Muscle layer of duodenum (tissue), 2 donors: Measurements from ENCODE around the gene GLIS2.

ENCODE experiments used
- H3K27ac ChIP-seq: one replicate; pipeline ENCODE4 v1.7.0; 2013; ENCODE audit warnings: mild to moderate bottlenecking, low read length
- H3K27me3 ChIP-seq: one replicate; pipeline ENCODE4 v1.7.0; 2013; ENCODE audit warnings: low read depth, mild to moderate bottlenecking, control low read depth, low read length
- H3K36me3 ChIP-seq, 2 donors: one replicate each; pipeline ENCODE4 v1.7.0; 2013; ENCODE audit warnings: low read length in 2 of 2, control low read depth in 1 of 2, mild to moderate bottlenecking in 1 of 2; ENCODE audit not compliant: insufficient read depth in 2 of 2, control insufficient read depth in 1 of 2
- H3K4me1 ChIP-seq, 2 donors: one replicate each; pipeline ENCODE4 v1.7.0; 2013; ENCODE audit warnings: low read length in 2 of 2, mild to moderate bottlenecking in 2 of 2, control low read depth in 1 of 2, moderate library complexity in 1 of 2; ENCODE audit not compliant: insufficient read depth in 2 of 2, control insufficient read depth in 1 of 2
- H3K4me3 ChIP-seq, 2 donors: one replicate each; pipeline ENCODE4 v1.7.0; 2013; ENCODE audit warnings: low read length in 2 of 2, low read depth in 1 of 2, mild to moderate bottlenecking in 1 of 2
- H3K9me3 ChIP-seq, 2 donors: one replicate each; pipeline ENCODE4 v1.7.0; 2013; ENCODE audit warnings: low read length in 2 of 2, control low read depth in 1 of 2, mild to moderate bottlenecking in 1 of 2; ENCODE audit not compliant: control insufficient read depth in 1 of 2
- donor health status: healthy.

GLIS2 gene

DNA sequence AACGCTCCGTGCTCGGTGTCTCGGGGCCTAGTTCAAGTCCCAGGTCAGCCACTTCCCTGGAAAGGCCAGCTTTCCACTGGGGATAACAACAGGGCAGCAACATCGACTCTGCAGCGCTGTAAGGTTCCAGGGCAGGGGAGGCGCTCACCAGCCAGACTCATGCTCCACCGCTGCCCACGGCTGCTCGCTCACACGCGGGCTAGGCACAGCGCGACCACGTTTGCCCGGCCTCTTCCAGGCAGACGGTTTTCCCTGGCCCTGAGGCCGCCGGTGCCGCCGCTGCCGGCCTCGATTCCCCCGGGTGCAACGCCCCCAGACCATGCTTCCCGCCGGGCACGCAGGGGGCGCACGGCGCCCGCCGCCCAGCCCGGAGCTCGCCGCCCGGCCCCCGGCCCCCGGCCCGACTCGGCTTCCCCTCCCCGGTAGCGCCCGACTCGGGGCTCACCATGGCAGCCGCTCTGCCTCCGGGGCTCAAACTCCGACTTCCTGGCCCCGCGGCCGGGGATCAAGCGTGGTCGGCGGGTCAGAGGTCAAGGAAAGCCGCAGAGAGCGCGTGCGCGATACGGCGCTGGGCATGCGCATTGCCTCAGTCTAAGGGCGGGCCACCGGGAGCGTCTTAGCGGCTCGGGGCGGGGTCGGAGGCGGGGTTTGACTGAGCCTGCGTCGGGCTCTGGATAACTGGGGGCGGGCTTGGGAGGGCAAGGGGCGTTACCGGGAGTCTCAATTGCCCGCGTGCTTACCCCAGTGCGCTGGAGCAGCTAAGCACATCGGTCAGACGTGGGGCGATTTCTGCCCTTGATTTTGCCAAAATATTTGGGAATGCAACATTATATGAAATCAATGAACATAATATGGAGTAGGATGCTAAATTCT lies 35.2 kb downstream of the GLIS2 start, which contains the start of gene PAM16:
PAM16 (minus strand) TSS at position 535 of the 873 bp plus-strand sequence; CDS start at position 448, 87 bp downstream.
- H3K27ac ChIP-seq = peak within 1 kb of the TSS; percentile 45

DNA sequence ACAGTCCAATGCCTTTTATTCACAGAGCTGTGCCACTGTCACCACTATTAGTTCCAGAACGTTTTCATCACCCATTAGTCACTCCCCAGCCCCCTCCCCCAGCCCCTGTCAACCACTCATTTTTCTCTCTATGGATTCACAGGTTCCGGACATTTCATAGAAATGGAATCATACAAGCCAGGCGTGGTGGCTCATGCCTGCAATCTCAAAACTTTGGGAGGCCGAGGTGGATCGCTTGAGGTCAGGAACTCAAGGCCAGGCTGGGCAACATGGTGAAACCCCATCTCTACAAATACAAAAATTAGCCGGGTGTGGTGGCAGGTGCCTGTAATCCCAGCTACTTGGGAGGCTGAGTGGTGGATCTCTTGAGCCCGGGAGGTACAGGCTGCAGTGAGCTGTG lies 36.0 kb downstream of the GLIS2 start:
- no peaks in the 10 kb centered on the region for H3K27me3 ChIP-seq
- H3K4me1 ChIP-seq = peaks cover 4 to 9% of the 10 kb centered on the region in 2 donors
- H3K27ac ChIP-seq = no peak overlapping the region
- peak overlapping the region in 1 of 2 donors; percentile 18 for H3K4me3 ChIP-seq
- H3K36me3 ChIP-seq = peaks cover 0 to 8% of the 10 kb centered on the region in 2 donors
- H3K9me3 ChIP-seq = no peaks in the 10 kb centered on the region

More for the DNA sequence above, 35.2 kb downstream of the GLIS2 start, which contains the start of gene PAM16:
- Histone ChIP-seq H3K4me3 (peak within 1 kb of the TSS; percentile 64 to 83), H3K27me3 (no peaks in the 10 kb centered on the region), H3K36me3 (peaks cover 0 to 5% of the 10 kb centered on the region in 2 donors), H3K4me1 (peaks cover 4 to 9% of the 10 kb centered on the region in 2 donors), H3K9me3 (no peaks in the 10 kb centered on the region)

DNA sequence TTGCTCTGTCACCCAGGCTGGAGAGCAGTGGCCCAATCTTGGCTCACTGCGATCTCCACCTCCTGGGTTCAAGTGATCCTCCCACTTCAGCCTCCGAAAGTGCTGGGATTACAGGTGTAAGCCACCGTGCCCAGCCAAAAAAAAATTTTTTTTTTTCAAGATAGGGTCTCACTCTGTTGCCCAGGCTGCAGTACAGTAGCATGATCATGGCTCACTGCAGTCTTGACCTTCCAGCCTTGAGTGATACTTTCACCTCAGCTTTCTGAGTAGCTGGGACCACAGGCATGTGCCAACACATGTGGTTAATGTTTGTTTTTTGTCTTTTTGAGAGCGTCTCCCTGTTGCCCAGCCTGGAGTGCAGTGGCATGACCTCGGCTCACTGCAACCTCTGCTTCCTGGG lies 37.0 kb downstream of the GLIS2 start:
- H3K27ac ChIP-seq = no peak overlapping the region
- peaks cover 1 to 16% of the 10 kb centered on the region in 2 donors for H3K36me3 ChIP-seq
- no peak overlapping the region for H3K4me3 ChIP-seq
- peaks cover 4 to 9% of the 10 kb centered on the region in 2 donors for H3K4me1 ChIP-seq
- no peaks in the 10 kb centered on the region for H3K27me3 ChIP-seq
- H3K9me3 ChIP-seq = no peaks in the 10 kb centered on the region

DNA sequence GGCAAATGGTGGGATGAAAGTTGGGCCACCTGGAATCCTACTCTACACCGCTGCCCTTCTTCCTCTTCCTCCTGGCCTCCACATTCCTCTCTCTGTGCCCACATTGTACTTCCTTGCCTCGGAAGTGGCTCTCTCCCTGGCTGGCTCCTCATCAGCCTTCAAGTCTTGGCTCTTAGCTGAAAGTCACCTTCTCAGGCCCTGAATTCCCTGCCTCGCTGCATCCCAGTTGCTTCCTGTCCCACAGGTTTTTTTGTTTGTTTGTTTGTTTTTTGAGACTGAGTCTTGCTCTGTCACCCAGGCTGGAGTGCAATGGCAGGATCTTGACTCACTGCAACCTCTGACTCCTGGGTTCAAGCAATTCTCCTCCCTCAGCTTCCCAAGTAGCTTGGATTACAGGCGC lies 37.8 kb downstream of the GLIS2 start:
- Histone ChIP-seq H3K9me3 (no peaks in the 10 kb centered on the region), H3K4me1 (peaks cover 4 to 9% of the 10 kb centered on the region in 2 donors), H3K27ac (no peak overlapping the region), H3K4me3 (no peak overlapping the region), H3K36me3 (peaks cover 8 to 22% of the 10 kb centered on the region in 2 donors), H3K27me3 (no peaks in the 10 kb centered on the region)

GRCh38 chr16:4354512-4355409 lies 38.9 kb downstream of the GLIS2 start:
- H3K4me1 ChIP-seq = peaks cover 3 to 8% of the 10 kb centered on the region in 2 donors
- H3K27me3 ChIP-seq = no peaks in the 10 kb centered on the region
- H3K4me3 ChIP-seq = no peak overlapping the region
- no peak overlapping the region for H3K27ac ChIP-seq
- H3K9me3 ChIP-seq = no peaks in the 10 kb centered on the region
- H3K36me3 ChIP-seq = peaks cover 8 to 22% of the 10 kb centered on the region in 2 donors

DNA sequence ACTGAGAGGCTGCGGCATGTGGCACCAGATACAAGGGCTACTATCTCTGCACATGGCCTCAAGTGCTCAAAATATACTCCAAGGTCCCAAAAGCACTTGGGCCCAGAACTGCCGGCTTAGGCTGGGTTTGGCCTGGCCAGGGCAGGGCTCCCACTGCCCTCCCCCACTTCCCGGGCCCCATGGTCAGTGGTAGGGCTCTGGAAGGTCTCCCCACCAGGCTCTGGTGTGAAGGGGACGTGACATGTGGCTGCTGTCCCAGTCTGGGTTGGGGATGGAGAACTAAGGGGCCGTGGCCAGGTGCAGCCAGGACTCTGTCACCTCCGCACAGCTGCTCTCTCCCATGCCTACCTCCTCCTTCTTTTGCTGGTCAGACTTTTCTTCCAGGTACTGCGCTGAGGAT lies 41.0 kb downstream of the GLIS2 start:
- H3K27me3 ChIP-seq = no peaks in the 10 kb centered on the region
- H3K36me3 ChIP-seq = peaks cover 8 to 28% of the 10 kb centered on the region in 2 donors
- no peak overlapping the region for H3K4me3 ChIP-seq
- no peaks in the 10 kb centered on the region for H3K4me1 ChIP-seq
- H3K9me3 ChIP-seq = no peaks in the 10 kb centered on the region
- no peak overlapping the region for H3K27ac ChIP-seq

GRCh38 chr16:4358236-4358635 lies 42.4 kb downstream of the GLIS2 start:
- peaks cover 8 to 41% of the 10 kb centered on the region in 2 donors for H3K36me3 ChIP-seq
- no peak overlapping the region for H3K27ac ChIP-seq
- H3K4me3 ChIP-seq = no peak overlapping the region
- H3K4me1 ChIP-seq = no peaks in the 10 kb centered on the region
- H3K27me3 ChIP-seq = no peaks in the 10 kb centered on the region
- no peaks in the 10 kb centered on the region for H3K9me3 ChIP-seq

DNA sequence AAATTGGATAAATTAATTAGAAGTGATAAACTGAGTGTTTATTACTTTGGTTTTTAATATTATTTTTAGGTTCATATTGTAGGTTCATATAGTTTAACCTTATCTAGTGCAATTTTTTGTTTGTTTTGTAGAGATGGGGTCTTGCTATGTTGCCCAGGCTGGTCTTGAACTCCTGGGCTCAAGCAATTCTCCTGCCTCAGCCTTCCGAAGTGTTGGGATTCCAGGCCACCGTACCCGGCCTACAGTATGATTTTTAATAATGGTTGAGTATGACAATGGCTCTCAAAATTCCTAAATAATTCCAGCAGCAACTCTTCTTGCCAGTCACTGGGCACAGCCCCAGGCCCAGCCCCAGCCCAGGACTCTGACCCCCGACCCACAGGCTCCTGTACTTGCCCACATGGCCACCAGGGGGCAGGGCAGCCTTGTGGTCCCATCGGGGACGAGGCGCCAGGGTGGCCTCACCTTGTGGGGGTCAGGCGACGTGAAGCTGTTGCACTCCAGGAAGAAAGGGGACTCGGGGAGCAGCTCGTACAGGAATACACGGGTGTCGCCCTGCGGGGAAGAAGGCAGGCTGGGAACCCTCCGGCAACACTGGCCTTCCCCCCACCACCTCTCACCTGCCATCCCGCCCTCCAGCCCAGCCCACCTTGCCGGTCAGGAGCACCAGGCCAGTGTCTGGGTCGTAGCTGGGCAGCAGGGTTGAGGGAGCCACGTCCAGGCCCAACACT lies 43.1 kb downstream of the GLIS2 start:
- no peaks in the 10 kb centered on the region for H3K27me3 ChIP-seq
- no peak overlapping the region for H3K27ac ChIP-seq
- no peak overlapping the region for H3K4me3 ChIP-seq
- no peaks in the 10 kb centered on the region for H3K4me1 ChIP-seq
- no peaks in the 10 kb centered on the region for H3K9me3 ChIP-seq
- H3K36me3 ChIP-seq = peaks cover 8 to 41% of the 10 kb centered on the region in 2 donors

GRCh38 chr16:4359914-4360313 lies 44.0 kb downstream of the GLIS2 start:
- Histone ChIP-seq H3K27me3 (no peaks in the 10 kb centered on the region), H3K9me3 (no peaks in the 10 kb centered on the region), H3K4me3 (no peak overlapping the region), H3K36me3 (peaks cover 8 to 49% of the 10 kb centered on the region in 2 donors), H3K27ac (no peak overlapping the region), H3K4me1 (no peaks in the 10 kb centered on the region)

DNA sequence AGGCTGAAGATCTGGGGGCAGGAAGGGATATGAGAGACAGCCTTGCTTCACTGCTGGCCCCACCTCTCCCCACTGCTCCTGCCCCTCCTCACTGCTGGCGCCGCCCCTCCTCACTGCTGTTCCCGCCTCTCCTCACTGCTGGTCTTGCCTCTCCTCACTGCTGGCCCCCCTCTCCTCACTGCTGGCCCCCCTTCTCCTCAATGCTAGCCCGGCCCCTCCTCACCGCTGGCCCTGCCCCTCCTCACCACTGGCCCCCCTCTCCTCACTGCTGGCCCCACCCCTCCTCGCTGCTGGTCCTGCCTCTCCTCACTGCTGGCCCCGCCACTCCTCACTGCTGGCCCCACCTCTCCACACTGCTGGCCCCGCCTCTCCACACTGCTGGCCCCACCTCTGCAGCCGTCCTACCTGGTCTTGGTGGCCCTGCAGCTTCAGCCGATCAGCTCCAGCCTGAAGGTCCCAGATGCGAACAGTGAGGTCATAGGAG lies 44.7 kb downstream of the GLIS2 start:
- H3K36me3 ChIP-seq = peaks cover 8 to 52% of the 10 kb centered on the region in 2 donors
- H3K9me3 ChIP-seq = no peaks in the 10 kb centered on the region
- H3K4me3 ChIP-seq = no peak overlapping the region
- no peaks in the 10 kb centered on the region for H3K27me3 ChIP-seq
- H3K4me1 ChIP-seq = no peaks in the 10 kb centered on the region
- H3K27ac ChIP-seq = no peak overlapping the region
